Measurements from ENCODE around the gene LNX2.

Gene LNX2

GRCh38 chr13:27500806-27501534, 119.4 kb downstream of the LNX2 start:
- no peak for DNase-seq

DNA sequence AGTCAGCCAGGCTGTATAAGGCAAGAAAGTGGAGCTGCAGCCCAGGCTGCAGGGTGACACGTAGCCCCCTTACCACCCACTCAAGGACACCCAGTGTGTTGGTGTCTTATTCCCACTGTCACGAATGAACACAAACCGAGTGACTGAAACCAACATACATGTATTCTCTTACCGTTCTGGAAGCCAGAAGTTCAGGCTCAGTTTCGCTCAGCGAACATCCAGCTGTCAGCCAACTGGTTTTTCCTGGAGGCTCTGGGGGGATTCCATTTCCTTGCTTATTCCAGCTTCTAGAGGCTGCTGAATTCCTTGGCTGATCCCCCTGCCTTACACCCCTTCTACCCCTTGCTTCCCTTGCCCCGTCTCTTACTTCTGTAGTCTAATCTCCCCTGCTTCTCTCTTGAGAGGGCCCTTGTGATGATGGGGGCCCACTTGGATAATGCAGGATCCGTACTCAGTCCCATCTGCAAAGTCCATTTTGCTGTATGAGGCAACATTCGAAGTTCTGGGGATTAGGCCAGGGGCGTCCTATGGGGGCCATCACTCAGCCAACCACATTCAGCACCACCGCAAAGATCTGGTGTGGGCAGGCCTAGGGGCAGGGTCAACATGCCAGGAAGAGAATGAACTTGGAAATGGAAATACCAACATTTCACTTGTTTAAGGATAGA, 122.6 kb downstream of the LNX2 start:
- no peak for DNase-seq

DNA sequence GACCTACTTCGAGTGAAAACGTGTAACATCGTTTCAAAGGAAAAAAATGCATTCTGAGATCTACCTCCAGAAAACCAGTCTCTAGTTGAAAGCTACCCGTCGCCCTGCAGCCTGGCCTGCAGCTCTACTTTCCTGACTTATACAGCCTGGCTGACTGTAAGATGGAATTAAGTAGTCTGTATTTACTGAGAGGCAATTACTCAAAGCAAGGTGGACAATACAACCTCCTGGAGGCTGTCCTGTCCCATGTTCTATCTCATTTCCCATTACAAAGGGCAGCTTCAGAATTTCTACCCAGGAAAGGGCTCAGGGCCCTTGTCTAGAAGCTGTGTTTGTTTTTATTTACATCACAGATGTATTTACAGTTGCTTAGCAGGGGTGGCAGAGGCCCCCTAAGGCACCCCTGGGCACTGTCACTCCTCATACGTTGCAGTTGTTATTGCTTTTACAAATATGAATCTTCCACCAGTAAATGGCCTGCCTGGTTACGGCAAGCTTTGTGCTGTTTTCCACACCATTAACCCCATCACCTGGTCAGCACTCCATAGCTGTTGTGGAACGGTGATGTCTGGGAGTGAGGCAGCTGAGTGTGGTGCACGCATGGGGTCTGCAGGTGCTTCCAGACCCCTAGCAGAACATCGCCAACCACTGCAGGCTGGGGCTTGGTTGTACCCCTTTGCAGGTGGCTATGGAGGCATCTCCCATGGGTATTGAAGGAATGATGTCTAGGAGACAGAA, 123.6 kb downstream of the LNX2 start:
- no peak for DNase-seq

DNA sequence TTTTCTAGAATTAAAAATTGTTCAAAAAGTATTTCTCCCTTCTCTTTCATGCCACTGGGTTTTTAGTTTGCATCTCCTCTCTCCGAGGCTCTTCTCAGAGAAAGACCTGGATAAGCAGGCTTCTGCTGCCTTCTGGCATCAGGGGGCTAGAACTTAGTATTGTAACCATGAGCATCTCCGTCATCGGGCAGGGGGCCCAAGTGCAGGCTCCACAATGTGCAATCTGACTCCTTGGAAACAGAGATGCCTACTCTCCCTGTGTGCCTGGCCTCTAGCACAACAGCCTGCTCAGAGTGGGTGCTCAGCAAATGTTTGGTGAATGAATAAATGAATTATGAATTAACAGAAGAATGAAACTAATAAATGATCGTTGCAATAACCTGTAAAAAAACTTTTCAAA, 124.3 kb downstream of the LNX2 start:
- DNase-seq, result no peak

Measured in activated CD8-positive, alpha-beta memory T cell treated with anti-CD3 and anti-CD28 coated beads, Interleukin-2, amount 50 U/mL, for 48 hours (primary cell).